GM06990 (cell line): ENCODE data around the gene LENEP.

Experiments
- DNase-seq: peaks from one replicate; pipeline ENCODE4 v3.0.0-alpha.2; 2011; ENCODE audit not compliant: insufficient read length; ENCODE audit errors: extremely low read depth
- H3K27me3 ChIP-seq: replicated peaks from 2 replicates; pipeline ENCODE4 v1.6.0; 2011; ENCODE audit warnings: low read length; ENCODE audit not compliant: control insufficient read depth, insufficient read depth
- H3K36me3 ChIP-seq: 2 replicates; pipeline ENCODE4 v1.5.1; 2011; ENCODE audit warnings: low read length; ENCODE audit not compliant: control insufficient read depth, insufficient read depth
- H3K4me3 ChIP-seq: replicated peaks from 2 replicates; pipeline ENCODE4 v1.5.1; 2011; ENCODE audit warnings: low read depth, mild to moderate bottlenecking, control low read depth, low read length
- CTCF ChIP-seq: IDR thresholded peaks from 2 replicates; pipeline ENCODE4 v1.5.1; 2011; ENCODE audit warnings: low read length, control low read depth, mild to moderate bottlenecking, inconsistent platforms; ENCODE audit not compliant: insufficient read depth, poor library complexity, severe bottlenecking

LENEP gene

GRCh38 chr1:155024315-155024714 is 30.9 kb downstream of the LENEP start:
- Histone ChIP-seq H3K4me3 (no peak overlapping the region), H3K36me3 (no peaks in the 10 kb centered on the region), H3K27me3 (no peaks in the 10 kb centered on the region; the same call in 1 of the 2 replicates)
- no peak for DNase-seq
- no peak for TF ChIP-seq CTCF

GRCh38 chr1:155026154-155026553 is 32.8 kb downstream of the LENEP start:
- H3K36me3 ChIP-seq: no peaks in the 10 kb centered on the region
- DNase-seq: no peak
- no peak for TF ChIP-seq CTCF
- no peak overlapping the region for H3K4me3 ChIP-seq
- no peaks in the 10 kb centered on the region; the same call in 1 of the 2 replicates for H3K27me3 ChIP-seq

- Histone ChIP-seq H3K36me3 (no peaks in the 10 kb centered on the region), H3K27me3 (no peaks in the 10 kb centered on the region; the same call in 1 of the 2 replicates), H3K4me3 (no peak overlapping the region)
- no peak for TF ChIP-seq CTCF
- no peak for DNase-seq
Observed at GRCh38 chr1:155026588-155026987, 33.2 kb downstream of the LENEP start.

GRCh38 chr1:155029513-155030242 is 36.3 kb downstream of the LENEP start:
- no peak for TF ChIP-seq CTCF
- H3K36me3 ChIP-seq: no peaks in the 10 kb centered on the region
- peaks cover 3% of the 10 kb centered on the region for H3K27me3 ChIP-seq
- no peak for DNase-seq
- H3K4me3 ChIP-seq: no peak overlapping the region

GRCh38 chr1:155030243-155030795 is 36.9 kb downstream of the LENEP start:
- H3K36me3 ChIP-seq: no peaks in the 10 kb centered on the region
- no peak for DNase-seq
- H3K27me3 ChIP-seq: peaks cover 3% of the 10 kb centered on the region
- TF ChIP-seq CTCF: no peak
- no peak overlapping the region for H3K4me3 ChIP-seq
